Heart right ventricle (tissue), 16 donors: ENCODE measurements around the gene NCAPG. TPM values are rescaled to one million over a fixed set of nuclear protein-coding genes. Genes with fewer than 3 reads are reported as not detected.

Source experiments
- ATAC-seq, 8 donors: fragments of 200-7000 bp; cut with Tn5 transposase; one replicate each; pipeline ENCODE4 v1.9.1; 2020; ENCODE audit warnings: mild to moderate bottlenecking in 8 of 8, moderate library complexity in 8 of 8, moderate number of reproducible peaks in 1 of 8
- DNase-seq, 2 donors: peaks; one replicate each; pipeline ENCODE4 v3.0.0-alpha.2; 2020
- H3K27ac ChIP-seq, 10 donors: fragments of 200-600 bp; sonication (generic) in 2 of 10; one replicate each; pipeline versions ENCODE4 v1.5.0 to v1.8.0; 2020 to 2022; ENCODE audit warnings: mild to moderate bottlenecking in 3 of 10
- H3K27me3 ChIP-seq, 7 donors: fragments of 200-600 bp; one replicate each; pipeline ENCODE4 v1.8.0; 2021 to 2022; ENCODE audit warnings: mild to moderate bottlenecking in 2 of 7
- H3K36me3 ChIP-seq, 9 donors: fragments of 200-600 bp; sonication (generic) in 1 of 9; one replicate each; pipeline versions ENCODE4 v1.5.0 to v1.8.0; 2020 to 2022; ENCODE audit warnings: mild to moderate bottlenecking in 2 of 9
- H3K4me1 ChIP-seq, 9 donors: fragments of 200-600 bp; sonication (generic) in 1 of 9; one replicate each; pipeline versions ENCODE4 v1.5.0 to v1.8.0; 2020 to 2022; ENCODE audit warnings: mild to moderate bottlenecking in 4 of 9
- H3K4me3 ChIP-seq, 10 donors: fragments of 200-600 bp; sonication (generic) in 2 of 10; one replicate each; pipeline versions ENCODE4 v1.5.0 to v1.8.0; 2020 to 2022; ENCODE audit warnings: mild to moderate bottlenecking in 7 of 10, moderate library complexity in 2 of 10
- H3K9me3 ChIP-seq, 11 donors: fragments of 200-600 bp in 10 of 11; sonication (generic) in 2 of 11; one replicate each; pipeline versions ENCODE4 v1.5.0 to v1.8.0; 2013 to 2022; ENCODE audit warnings: mild to moderate bottlenecking in 2 of 11, control low read depth in 1 of 11, moderate library complexity in 1 of 11
- CTCF ChIP-seq, 9 donors: fragments of 200-600 bp; sonication (generic) in 2 of 9; IDR thresholded peaks; one replicate each; pipeline versions ENCODE4 v1.5.0 to v1.8.0; 2021 to 2022; ENCODE audit warnings: antibody characterized with exemption in 9 of 9, mild to moderate bottlenecking in 5 of 9, moderate library complexity in 1 of 9
- WGBS, 2 donors: extraction: QIAGEN DNeasy Blood & Tissue Kit; methylation state at CpG; one replicate each; pipeline ENCODE4 v1.1.7; 2013; ENCODE audit warnings: inconsistent platforms in 1 of 2; 5-methylcytosine and 5-hydroxymethylcytosine counted together
- intact Hi-C, 10 donors: fragments of 100-400 bp; cut with DNase I; formaldehyde crosslinking; loops; one replicate each; pipeline versions ENCODE4 v1.11.1 to v1.14.2; 2022
- polyA plus RNA-seq, 2 donors: library from polyadenylated mRNA; stranded (reverse); fragments of 200-250 nt; gene quantifications; one replicate each; pipeline ENCODE4 v1.2.3, GENCODE V29; 2013
- total RNA-seq, 10 donors: library from RNA; stranded (reverse); fragmentation: NEBNext Ultra II Directional in 3 of 10; extraction: Animal tissue kit (Norgen Biotek cat#: 25700) in 3 of 10; gene quantifications; one replicate each; pipeline versions ENCODE4 v1.2.1 to v1.2.4, GENCODE V29; 2021 to 2023
- donor health status: Arrhythmogenic right ventricular cardiomyopathy.
- donor health status: ischemic (EF 13 %, LVEDD 7.1; RV severe dilation, severe dysfunction).
- donor health status: healthy with polysubstance abuse.
- donor health status: DM: no; HTN: yes; CAD: no.
- donor health status: DM: no; HTN: no; CAD: no.
- donor health status: ischemic (EF 25% LVEDD 6.9; RV normal size, moderate dysfunction).
- donor health status: ischemic (EF 25% LVEDD 5.7; RV mildly dilated, moderate dysfunction).
- donor health status: healthy.
- donor health status: DM: yes; HTN: yes; CAD: no.
- donor health status: Ischemic cardiomyopathy.
- donor health status: ischemic (EF 35%, LVEDD 5.7; RV mildly dilated, moderate dysfunction).
- donor health status: nonischemic (EF 11% LVEDD 7.7; RV severe dilation, severe dysfunction).
- donor health status: DM: yes; HTN: yes; CAD: no.
- donor health status: PGD.
- donor health status: ischemic (EF 29% LVEDD 5.4; RV normal size, mild dysfunction).
- donor health status: nonischemic (EF 23%, LVEDD 6.1; RV moderate dilation, normal function).

NCAPG gene
- total and polyA plus RNA-seq, 12 donors = 0.08 to 3.6 (median 0.29) TPM

GRCh38 chr4:17797808-17798207 lies 13.0 kb upstream of the NCAPG start:
- 91 to 95% methylated on average over 1 of the region's 1 CpG for WGBS, 2 donors
- intact Hi-C loops = no loop called here
- TF ChIP-seq CTCF (IDR thresholded peaks at IDR 0.05) = no peak
- Histone ChIP-seq H3K4me1 (peaks cover 0 to 3% (median 0%) of the 10 kb centered on the region in 9 donors), H3K27ac (no peak overlapping the region), H3K36me3 (peaks cover 0 to 72% (median 5%) of the 10 kb centered on the region in 9 donors), H3K9me3 (no peaks in the 10 kb centered on the region), H3K27me3 (no peaks in the 10 kb centered on the region), H3K4me3 (no peak overlapping the region)
- DNase-seq (no peak), ATAC-seq (no peak)

GRCh38 chr4:17805580-17806155 lies 5.1 kb upstream of the NCAPG start:
- peaks cover 0 to 47% (median 16%) of the 10 kb centered on the region in 9 donors for H3K36me3 ChIP-seq
- no peak for DNase-seq
- 86 to 93% methylated on average over 3 of the region's 3 CpGs for WGBS, 2 donors
- no peaks in the 10 kb centered on the region for H3K9me3 ChIP-seq
- H3K4me3 ChIP-seq = no peak overlapping the region
- no peaks in the 10 kb centered on the region for H3K27me3 ChIP-seq
- H3K27ac ChIP-seq = no peak overlapping the region
- intact Hi-C loops = loop anchor here in 9 of 10 donors (2.0 to 10.0 kb wide), 8 partner anchors 181 to 261 kb away; partner anchors contain the start of genes LCORL (in 2 of the 9), LAP3 (in 1 of the 9) and MED28 (in 1 of the 9)
- peaks cover 0 to 43% (median 36%) of the 10 kb centered on the region in 9 donors for H3K4me1 ChIP-seq
- TF ChIP-seq CTCF (IDR thresholded peaks at IDR 0.05) = no peak
- ATAC-seq = no peak

GRCh38 chr4:17807446-17807845 lies 3.3 kb upstream of the NCAPG start:
- no peak for ATAC-seq
- no peak for DNase-seq
- intact Hi-C loops = loop anchor here in 9 of 10 donors (2.0 to 10.0 kb wide), 8 partner anchors 183 to 263 kb away; partner anchors contain the start of genes LCORL (in 2 of the 9), LAP3 (in 1 of the 9) and MED28 (in 1 of the 9)
- WGBS, 2 donors = 27 to 38% methylated on average over 6 of the region's 6 CpGs
- peak overlapping the region in 7 of 10 donors; percentile 8 to 91 (median 26) for H3K4me3 ChIP-seq
- no peaks in the 10 kb centered on the region for H3K9me3 ChIP-seq
- peaks cover 0 to 30% (median 14%) of the 10 kb centered on the region in 9 donors for H3K36me3 ChIP-seq
- TF ChIP-seq CTCF (IDR thresholded peaks at IDR 0.05) = no peak
- no peaks in the 10 kb centered on the region for H3K27me3 ChIP-seq
- peaks cover 0 to 53% (median 41%) of the 10 kb centered on the region in 9 donors for H3K4me1 ChIP-seq
- H3K27ac ChIP-seq = peak overlapping the region in 1 of 10 donors; percentile 12

GRCh38 chr4:17809667-17810066 lies 1.1 kb upstream of the NCAPG start:
- Histone ChIP-seq H3K4me1 (peaks cover 0 to 62% (median 41%) of the 10 kb centered on the region in 9 donors), H3K27me3 (no peaks in the 10 kb centered on the region), H3K9me3 (no peaks in the 10 kb centered on the region), H3K27ac (peak overlapping the region; percentile 88 to 98 (median 95)), H3K4me3 (peak overlapping the region; percentile 63 to 91 (median 84)), H3K36me3 (peaks cover 0 to 7% (median 0%) of the 10 kb centered on the region in 9 donors)
- DNase-seq (no peak), ATAC-seq (no peak)
- WGBS, 2 donors = 2 to 4% methylated on average over 7 of the region's 7 CpGs
- no peak for TF ChIP-seq CTCF (IDR thresholded peaks at IDR 0.05)
- intact Hi-C loops = loop anchor here in 9 of 10 donors (1.0 to 10.0 kb wide), 13 partner anchors 185 to 785 kb away; partner anchors contain the start of genes LCORL (in 5 of the 9), LAP3 (in 2 of the 9) and MED28 (in 2 of the 9)
